Pancreas (tissue), 10 donors: Measurements from ENCODE around the gene COMMD7. TPM values are rescaled to one million over a fixed set of nuclear protein-coding genes. Genes with fewer than 3 reads are reported as not detected.

Experiments
- ATAC-seq, 4 donors: fragments of 200-7000 bp; cut with Tn5 transposase; one replicate each; pipeline versions ENCODE4 v1.8.0 to v1.9.1; 2020; ENCODE audit warnings: mild to moderate bottlenecking in 4 of 4, moderate library complexity in 4 of 4
- DNase-seq, 6 donors: peaks; one replicate each; pipeline ENCODE4 v3.0.0-alpha.2; 2020
- FAIRE-seq: peaks from 2 replicates; lab custom pipeline; 2012; peaks lifted over from hg19 to GRCh38; lab: Jason Lieb, UNC
- H3K27ac ChIP-seq, 4 donors: fragments of 200-600 bp; sonication (generic); 1 replicate in 3 of 4; 2 replicates in 1 of 4; pipeline versions ENCODE4 v1.5.0 to v1.8.0; 2020
- H3K27me3 ChIP-seq, 4 donors: fragments of 200-600 bp; one replicate each; pipeline ENCODE4 v1.8.0; 2021
- H3K36me3 ChIP-seq, 3 donors: fragments of 200-600 bp; sonication (generic) in 1 of 3; one replicate each; pipeline versions ENCODE4 v1.5.0 to v1.8.0; 2020 to 2021
- H3K4me1 ChIP-seq, 3 donors: fragments of 200-600 bp; one replicate each; pipeline ENCODE4 v1.8.0; 2021
- H3K4me3 ChIP-seq, 4 donors: fragments of 200-600 bp; sonication (generic) in 2 of 4; one replicate each; pipeline versions ENCODE4 v1.5.0 to v1.8.0; 2020 to 2021
- H3K9me3 ChIP-seq, 4 donors: fragments of 200-600 bp; one replicate each; pipeline ENCODE4 v1.8.0; 2021
- CTCF ChIP-seq, 4 donors: fragments of 200-600 bp; sonication (generic) in 3 of 4; IDR thresholded peaks; one replicate each; pipeline versions ENCODE4 v1.5.0 to v1.8.0; 2021; ENCODE audit warnings: antibody characterized with exemption in 4 of 4
- WGBS, 2 donors: extraction: QIAGEN DNeasy Blood & Tissue Kit; methylation state at CpG; one replicate each; pipeline ENCODE4 v1.1.7; 2013; 5-methylcytosine and 5-hydroxymethylcytosine counted together
- intact Hi-C, 3 donors: fragments of 100-400 bp; cut with DNase I; formaldehyde crosslinking; loops; one replicate each; pipeline versions ENCODE4 v1.11.1 to v1.14.2; 2022
- polyA plus RNA-seq, 2 donors: library from polyadenylated mRNA; stranded (reverse); fragments of 200-250 nt; gene quantifications; one replicate each; pipeline ENCODE4 v1.2.3, GENCODE V29; 2013
- total RNA-seq, 6 donors: library from RNA; stranded (reverse); fragmentation: NEBNext Ultra II Directional in 4 of 6; extraction: Animal tissue kit (Norgen Biotek cat#: 25700) in 4 of 6; gene quantifications; one replicate each; pipeline versions ENCODE4 v1.2.1 to v1.2.4, GENCODE V29; 2021 to 2023
- donor health status: healthy with polysubstance abuse.
- donor health status: DM: no; HTN: no; CAD: no; lungs with moderate emphysema.
- donor health status: DM: no; HTN: no; CAD: no.
- donor health status: control.
- donor health status: control.
- donor health status: Bipolar disorder and iron deficiency.
- donor health status: DM: yes; HTN: yes; CAD: no.
- donor health status: DM: no; HTN: no; CAD: no.
- donor health status: DM: no; HTN: no; CAD: no.
- donor health status: DM: yes; HTN: yes; CAD: no.

Gene COMMD7
- total and polyA plus RNA-seq, 8 donors, result 12.9 to 29.1 (median 16.4) TPM

- intact Hi-C loops, result loop anchor here in 1 of 3 donors (5.0 kb wide), 1 partner anchor 98 kb away; no protein-coding TSS in a partner anchor
- no peak for TF ChIP-seq CTCF (IDR thresholded peaks at IDR 0.05)
- 67 to 68% methylated on average over 6 of the region's 6 CpGs for WGBS, 2 donors
- FAIRE-seq, result no peak
- Histone ChIP-seq H3K9me3 (no peaks in the 10 kb centered on the region), H3K27ac (no peak overlapping the region), H3K4me1 (no peaks in the 10 kb centered on the region), H3K27me3 (no peaks in the 10 kb centered on the region), H3K4me3 (no peak overlapping the region), H3K36me3 (no peaks in the 10 kb centered on the region)
- peak in 1 of 4 donors; percentile 25 for ATAC-seq
- DNase-seq, result no peak
These were observed 64.3 kb downstream of the COMMD7 start for GRCh38 chr20:32678948-32679347.

- DNase-seq (no peak), ATAC-seq (no peak), FAIRE-seq (no peak)
- TF ChIP-seq CTCF (IDR thresholded peaks at IDR 0.05), result no peak
- no peaks in the 10 kb centered on the region for H3K9me3 ChIP-seq
- no peaks in the 10 kb centered on the region for H3K4me1 ChIP-seq
- H3K4me3 ChIP-seq, result no peak overlapping the region
- 82 to 85% methylated on average over 12 to 13 of the region's 13 CpGs for WGBS, 2 donors
- no peak overlapping the region for H3K27ac ChIP-seq
- H3K27me3 ChIP-seq, result no peaks in the 10 kb centered on the region
- intact Hi-C loops, result loop anchor here in 1 of 3 donors (5.0 kb wide), 1 partner anchor 102 kb away; no protein-coding TSS in a partner anchor
- no peaks in the 10 kb centered on the region for H3K36me3 ChIP-seq
These were observed 67.9 kb downstream of the COMMD7 start for GRCh38 chr20:32675223-32675975.

GRCh38 chr20:32674362-32674789, 68.9 kb downstream of the COMMD7 start:
- ATAC-seq (peak; percentile 68 to 84 (median 76)), DNase-seq (peak in 3 of 6 donors; percentile 50 to 73 (median 56))

GRCh38 chr20:32672982-32673851, 70.0 kb downstream of the COMMD7 start:
- Histone ChIP-seq H3K36me3 (no peaks in the 10 kb centered on the region), H3K4me1 (no peaks in the 10 kb centered on the region), H3K4me3 (no peak overlapping the region), H3K27me3 (no peaks in the 10 kb centered on the region), H3K27ac (peak overlapping the region in 1 of 4 donors; percentile 19), H3K9me3 (no peaks in the 10 kb centered on the region)
- FAIRE-seq (no peak), ATAC-seq (peak in 2 of 4 donors; percentile 12 to 49), DNase-seq (no peak)
- no peak for TF ChIP-seq CTCF (IDR thresholded peaks at IDR 0.05)
- intact Hi-C loops, result no loop called here
- WGBS, 2 donors, result 65 to 74% methylated on average over 22 of the region's 22 CpGs

More at GRCh38 chr20:32674362-32674789, 68.9 kb downstream of the COMMD7 start:
- 53 to 57% methylated on average over 5 of the region's 5 CpGs for WGBS, 2 donors
- no peak for FAIRE-seq
- Histone ChIP-seq H3K27me3 (no peaks in the 10 kb centered on the region), H3K4me1 (no peaks in the 10 kb centered on the region), H3K9me3 (no peaks in the 10 kb centered on the region), H3K27ac (no peak overlapping the region), H3K4me3 (no peak overlapping the region), H3K36me3 (no peaks in the 10 kb centered on the region)
- peak; percentile 16 to 57 (median 38) for TF ChIP-seq CTCF (IDR thresholded peaks at IDR 0.05)
- intact Hi-C loops, result no loop called here
